NCI-H2196 (cell line): ENCODE data around the gene DDX24.

Experiments used
- DNase-seq: peaks from one replicate; lab custom pipeline; 2025; ENCODE audit not compliant: unreplicated experiment; lab: John Stamatoyannopoulos, UW

Gene DDX24

DNA sequence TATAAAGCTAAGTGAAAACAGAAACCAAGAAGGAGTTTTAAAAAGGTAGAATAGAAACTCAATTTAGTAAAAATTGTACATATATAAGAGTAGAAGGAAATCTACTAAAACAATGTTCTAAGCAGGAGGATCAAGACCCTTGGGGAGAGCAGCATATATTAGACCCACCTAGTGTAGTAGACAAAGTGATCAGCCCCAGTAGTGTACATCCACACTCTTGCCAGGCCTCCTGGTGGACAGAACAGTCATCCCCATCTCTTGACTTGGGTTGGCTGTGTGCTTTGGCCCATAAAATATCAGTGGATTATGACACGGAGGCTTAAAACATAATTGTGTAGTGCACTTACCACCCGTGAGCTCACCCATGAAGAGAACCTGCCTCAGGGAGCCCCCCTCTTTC is 65.8 kb downstream of the DDX24 start:
- no peak for DNase-seq

DNA sequence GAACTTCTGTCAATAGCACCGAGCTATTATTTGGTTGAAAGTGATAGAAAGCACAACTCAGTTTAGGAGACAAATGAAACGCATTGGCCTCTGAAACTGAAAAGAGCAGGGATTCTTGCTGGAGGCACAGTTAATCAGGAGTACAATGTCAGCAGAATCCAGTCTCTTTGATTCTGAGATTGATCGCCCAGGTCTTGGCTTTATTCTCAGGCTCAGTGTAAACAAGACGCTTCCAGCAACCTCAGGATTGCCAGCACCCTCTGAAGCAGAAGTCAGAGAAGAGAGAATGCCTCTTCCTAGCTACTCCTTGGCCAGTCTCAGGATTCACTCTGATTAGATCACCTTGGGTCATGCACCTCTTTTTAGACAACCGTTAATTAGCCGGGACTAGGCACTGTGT is 66.6 kb downstream of the DDX24 start:
- DNase-seq = no peak

DNA sequence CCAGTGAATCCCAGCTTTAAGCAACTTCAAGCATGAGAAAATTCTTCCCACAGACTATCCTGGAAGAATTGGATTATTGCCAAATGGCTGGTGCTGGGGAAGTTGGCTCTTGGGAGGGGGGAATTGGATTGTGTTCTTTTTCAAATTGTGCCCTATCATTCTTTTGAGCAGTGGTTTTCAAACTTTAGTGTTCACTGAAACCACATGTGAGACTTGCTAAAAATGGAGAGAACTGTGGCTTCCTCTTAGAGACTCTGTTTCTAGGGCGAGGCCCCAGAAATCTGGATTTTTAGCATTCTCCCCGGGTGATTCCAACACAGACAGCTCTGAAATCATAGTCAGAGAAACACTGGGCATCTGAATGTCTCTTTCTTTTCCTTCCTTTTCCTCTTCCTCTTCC is 69.2 kb downstream of the DDX24 start:
- DNase-seq = no peak

DNA sequence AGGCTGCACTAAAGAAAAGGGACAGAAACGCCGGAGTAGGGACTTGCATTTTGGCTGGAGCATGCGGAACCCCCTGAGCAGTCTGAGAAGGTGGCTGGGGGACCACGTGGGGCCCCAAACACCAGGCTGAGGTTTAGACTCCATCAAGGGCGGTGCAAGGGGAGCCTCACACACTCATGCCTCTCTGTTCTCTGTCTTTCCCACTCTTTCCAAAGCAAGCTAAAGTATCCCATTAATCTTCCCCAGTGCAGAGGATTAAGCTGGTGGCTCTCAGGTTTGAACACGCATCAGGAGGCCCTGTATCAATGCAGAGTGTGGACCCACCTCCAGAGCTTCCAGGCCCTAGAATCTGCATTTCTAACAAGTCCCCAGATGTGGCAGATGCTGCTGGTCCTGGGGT is 70.4 kb downstream of the DDX24 start:
- DNase-seq = no peak

DNA sequence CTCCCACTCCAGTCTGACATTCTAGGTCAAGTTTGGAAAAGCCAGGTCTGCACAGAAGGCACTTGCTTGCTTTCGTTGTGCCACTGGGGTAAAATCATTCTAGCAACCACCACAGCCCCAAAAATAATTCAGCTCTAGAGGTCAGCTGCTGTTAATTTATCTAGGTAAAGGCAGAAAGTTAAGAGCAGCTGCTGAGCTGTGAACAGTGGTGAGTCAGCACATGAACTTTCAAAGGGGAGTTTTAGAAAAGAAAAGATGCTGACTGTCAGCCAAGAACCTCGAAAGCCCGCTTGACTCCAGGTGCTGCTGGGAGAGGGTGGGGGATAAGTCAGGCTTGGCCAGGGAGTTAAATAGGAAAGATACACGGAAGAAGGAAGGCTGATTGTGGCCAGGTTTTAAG is 71.2 kb downstream of the DDX24 start:
- peak; percentile 10 for DNase-seq

DNA sequence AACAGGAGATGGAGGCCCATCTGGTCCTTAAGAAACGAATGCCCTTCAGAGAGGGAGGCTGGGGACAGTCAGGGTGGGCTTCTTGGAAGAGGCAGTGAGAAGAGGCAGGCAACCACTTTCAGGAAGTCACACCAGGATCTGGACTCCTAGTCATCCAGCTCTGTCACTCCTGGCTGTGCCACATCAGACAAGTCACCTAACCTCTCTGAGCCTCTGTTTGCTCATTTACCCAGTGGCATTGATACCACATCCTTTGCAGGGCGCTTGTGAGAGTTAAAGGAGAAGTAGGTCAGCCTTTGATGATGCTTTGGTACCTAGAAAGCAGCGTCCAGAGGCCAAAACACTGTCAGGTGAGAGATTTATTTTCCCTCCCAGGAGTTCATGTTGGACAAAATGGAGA is 72.8 kb downstream of the DDX24 start:
- no peak for DNase-seq

DNA sequence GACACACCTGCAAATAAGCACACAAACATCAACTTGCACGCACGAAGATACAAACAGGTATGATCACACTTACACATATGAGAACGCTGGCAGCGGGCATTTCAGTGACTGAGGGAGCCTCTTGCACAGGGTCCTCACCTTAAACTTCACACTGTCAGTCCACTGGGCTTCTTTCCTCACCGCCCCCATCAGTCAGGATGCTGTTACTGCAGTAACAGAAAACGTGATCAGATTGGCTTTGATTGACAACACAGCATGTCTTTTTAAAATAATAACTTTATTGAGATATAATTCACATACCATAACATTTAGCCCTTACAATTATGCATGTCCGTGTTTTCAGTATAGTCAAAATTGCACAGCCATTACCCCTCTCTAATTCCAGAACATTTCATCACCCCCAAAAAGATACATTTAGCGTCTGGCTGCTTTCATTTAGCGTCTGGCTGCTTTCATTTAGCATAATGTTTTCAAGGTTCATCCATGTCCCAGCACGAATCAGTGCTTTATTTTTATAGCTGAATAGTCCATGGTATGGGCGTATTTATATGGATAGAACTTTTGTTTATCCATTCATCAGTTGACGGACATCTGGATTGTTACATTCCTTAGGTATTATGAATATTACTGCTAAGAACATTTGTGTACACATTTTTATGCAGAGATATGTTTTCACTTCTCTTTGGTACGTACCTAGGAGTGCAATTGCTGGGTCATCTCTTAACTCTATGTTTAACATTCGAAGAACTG is 75.5 kb downstream of the DDX24 start:
- no peak for DNase-seq

DNA sequence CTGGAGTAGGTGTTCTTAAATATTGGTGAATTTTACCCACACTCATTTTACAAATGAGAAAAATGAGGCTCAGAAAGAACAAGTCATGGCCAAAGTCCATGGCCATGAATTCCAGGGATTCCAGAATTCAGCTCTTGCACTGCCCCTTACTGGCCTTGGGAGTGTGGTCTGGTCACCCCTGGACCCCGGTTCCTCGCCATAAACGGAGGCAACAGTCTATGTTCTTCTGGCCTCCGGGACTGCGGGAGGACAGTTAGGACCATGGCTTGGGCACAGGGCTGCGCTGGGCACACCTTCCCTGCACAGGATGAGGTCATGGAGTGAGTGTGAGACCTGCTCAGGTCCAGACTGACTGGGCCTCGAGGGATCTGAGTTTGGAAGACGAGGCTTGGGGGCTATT is 77.0 kb downstream of the DDX24 start:
- DNase-seq = no peak

DNA sequence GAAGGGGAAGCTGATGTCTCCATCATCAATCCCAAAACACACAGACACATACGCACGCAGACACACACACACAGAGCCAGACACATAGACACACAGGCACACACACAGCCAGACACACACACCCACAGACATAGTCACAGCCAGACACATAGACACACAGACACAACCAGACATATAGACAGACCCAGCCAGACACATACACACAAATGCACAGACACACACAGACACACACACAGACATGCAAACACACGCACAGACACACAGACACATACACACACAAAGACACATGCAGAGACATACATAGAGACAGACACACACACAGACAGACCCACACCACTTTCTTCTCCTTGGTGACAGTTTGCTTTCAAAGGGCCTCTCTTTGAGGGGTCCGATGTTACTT is 77.6 kb downstream of the DDX24 start:
- DNase-seq = no peak

DNA sequence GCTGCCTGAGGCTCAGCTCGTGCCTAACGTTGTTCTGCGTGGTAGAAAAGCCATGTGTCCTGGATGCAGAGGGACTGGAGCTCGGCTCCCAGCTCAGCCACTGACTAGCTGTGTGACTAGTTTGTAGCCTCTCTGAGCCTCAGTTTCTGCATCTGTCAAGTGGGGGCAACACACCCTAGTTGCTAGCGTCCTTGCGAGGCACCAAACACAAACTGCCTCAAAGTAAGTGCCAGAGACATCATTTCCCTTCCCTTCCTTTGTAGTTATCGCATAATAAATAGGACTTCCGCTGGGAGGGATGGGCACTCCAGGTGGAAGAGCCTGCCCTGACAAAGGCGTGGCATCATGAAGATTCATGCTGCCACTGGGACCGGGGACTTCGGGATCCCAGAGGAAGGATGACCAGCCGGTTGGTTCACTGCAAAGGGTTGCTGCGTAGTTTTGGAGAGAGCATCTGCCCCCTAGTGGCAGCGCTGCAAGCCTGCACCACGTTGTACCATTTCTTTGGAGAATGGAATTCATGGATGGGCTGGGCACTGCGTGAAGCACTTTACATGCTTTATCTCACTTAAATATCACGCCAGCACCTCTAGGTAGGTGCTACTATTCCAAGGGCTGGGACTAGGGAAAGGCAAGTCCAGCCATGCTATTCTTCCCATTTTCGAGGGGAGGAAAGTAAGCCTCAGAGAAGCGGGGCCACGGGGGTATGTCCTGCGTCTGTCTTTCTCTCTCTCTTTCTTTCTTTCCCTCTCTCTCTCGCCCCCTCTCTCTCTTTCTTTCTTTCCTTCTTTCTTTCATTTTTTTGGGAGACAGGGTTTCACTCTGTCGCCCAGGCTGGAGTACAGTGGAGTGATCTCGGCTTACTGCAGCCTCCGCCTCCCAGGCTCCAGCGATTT is 79.3 kb downstream of the DDX24 start:
- DNase-seq = peak; percentile 25

DNA sequence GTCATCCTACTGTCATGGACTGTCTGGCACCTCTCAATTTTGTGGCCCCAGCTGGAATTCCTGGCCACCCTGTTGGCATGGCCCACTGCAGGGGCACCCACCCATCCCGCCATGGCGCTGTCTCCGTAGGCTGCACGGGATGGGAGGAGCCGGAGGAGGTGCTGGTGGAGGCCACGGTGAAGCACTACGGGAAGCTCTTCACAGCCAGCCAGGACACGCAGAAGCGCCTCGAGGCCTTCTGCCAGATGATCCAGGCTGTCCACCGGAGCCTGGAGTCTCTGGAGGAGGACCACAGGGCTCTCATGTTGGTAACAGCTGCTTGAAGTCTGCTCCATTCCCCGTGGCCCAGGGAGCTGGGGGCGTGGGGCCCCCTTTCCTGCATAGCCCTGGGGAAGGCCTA is 80.0 kb downstream of the DDX24 start:
- DNase-seq = no peak

DNA sequence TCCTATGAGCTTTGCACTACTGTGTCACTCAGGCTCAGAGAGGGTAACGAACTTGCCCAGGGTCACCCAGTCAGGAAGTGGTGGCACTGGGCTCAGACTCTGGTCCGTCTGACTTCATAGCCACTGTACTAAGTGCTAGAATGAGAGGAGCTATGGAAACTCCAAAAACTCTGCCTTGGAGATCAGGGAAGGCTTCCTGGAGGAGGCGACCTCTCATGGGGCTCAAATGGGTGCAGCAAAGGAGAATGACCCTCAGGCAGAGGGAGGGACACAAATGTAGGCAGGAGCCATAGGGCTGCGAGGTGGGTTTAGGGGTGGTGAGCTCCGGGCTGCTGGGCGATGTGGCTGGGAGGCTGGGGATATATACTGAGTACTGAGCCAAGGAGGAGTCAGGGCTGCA is 80.7 kb downstream of the DDX24 start:
- DNase-seq = no peak

DNA sequence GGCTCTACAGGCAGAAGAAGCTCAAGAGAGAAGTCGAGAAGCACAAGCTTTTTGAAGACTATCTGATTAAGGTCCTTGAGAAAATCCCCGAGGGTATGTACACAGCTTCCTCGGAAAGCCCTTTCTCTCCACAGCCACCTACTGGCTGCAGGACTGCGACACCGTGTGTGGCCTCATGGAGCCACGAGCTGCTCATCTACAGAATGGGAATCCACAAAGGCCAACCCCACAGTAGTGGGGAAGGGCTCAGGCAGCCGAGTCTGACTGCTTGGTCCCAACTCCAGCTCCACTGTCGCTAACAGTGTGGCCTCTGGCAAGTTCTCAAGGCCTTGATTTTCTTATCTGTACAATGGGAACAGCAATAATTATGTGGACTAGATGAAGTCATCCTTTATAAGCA is 81.4 kb downstream of the DDX24 start:
- DNase-seq = no peak

DNA sequence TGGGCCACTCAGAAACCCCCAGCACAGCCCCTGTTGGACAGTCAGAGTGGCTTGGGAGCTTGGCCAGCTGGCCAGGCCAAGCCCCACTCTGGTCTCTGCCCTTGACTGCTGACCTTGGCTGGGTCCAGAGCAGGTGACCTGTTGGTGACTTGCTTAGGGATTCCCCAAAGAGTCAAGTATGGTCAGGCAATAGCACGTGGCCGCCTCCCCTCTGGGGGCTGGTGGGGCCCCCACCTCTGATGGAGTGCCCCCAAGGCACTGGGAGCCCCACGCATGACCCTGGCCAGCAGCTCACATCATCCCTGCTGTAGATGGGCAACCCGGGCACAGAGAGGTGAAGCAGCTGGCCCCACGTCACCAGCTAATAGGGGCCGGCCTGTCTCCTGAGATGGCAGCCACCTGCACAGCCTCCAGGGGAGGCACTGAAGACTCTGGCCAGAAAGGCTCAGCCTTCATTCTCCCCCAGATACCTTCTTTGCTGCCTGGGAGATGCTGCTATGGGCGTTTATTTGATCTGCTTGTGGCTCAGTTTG is 82.1 kb downstream of the DDX24 start:
- no peak for DNase-seq
